HPDE6-E6E7 (cell line): Measurements from ENCODE around the gene PRDM16.

ENCODE experiments used
- DNase-seq: peaks from one replicate; pipeline ENCODE4 v3.0.0; 2011; ENCODE audit warnings: missing footprints; ENCODE audit errors: extremely low spot score

PRDM16 gene

GRCh38 chr1:3140437-3140836 is 71.4 kb downstream of the PRDM16 start:
- DNase-seq = no peak

DNA sequence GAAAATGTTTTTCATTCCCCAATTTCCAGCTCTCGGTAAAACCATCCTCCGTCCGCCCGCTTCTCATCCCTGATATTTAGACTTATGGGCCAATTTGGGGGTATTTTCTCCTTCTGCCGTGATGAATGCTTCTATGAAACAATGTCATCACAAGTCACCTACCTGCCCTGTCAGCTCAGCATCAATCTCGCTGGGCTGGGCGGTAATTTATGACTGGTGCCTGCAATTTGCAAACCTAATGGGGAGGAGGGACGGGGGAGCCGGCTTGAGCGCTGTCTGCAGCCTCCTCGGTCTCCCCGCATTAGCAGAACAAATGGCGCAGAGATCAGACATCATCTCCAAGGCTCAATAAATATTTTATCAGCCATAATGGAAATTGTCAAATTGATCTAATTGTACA is 72.1 kb downstream of the PRDM16 start:
- no peak for DNase-seq

DNA sequence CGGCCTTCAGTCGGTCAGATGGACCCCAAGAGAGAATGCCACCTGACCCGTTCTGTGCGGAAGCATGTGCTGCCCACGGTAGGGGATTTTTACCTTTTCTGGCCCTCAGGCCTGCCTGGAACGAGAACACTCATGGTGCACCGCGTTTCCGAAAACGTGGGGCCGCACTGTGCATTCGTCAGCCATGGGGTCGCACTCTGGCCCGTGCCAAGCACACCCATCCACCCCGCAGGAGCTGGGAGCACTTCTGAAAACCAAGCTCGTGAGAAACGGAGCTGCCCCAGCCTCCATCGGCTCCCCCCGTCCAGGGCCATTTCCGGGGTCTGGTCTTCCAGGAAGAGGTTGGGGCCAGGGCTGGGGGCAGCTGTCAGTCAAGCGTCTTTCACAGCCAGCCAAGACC is 72.8 kb downstream of the PRDM16 start:
- no peak for DNase-seq

GRCh38 chr1:3142236-3142635 is 73.2 kb downstream of the PRDM16 start:
- DNase-seq = no peak

- no peak for DNase-seq
These were observed 73.7 kb downstream of the PRDM16 start for GRCh38 chr1:3142751-3143150.

GRCh38 chr1:3145532-3146325 is 76.7 kb downstream of the PRDM16 start:
- no peak for DNase-seq

GRCh38 chr1:3146458-3146857 is 77.5 kb downstream of the PRDM16 start:
- DNase-seq = no peak

GRCh38 chr1:3146907-3147306 is 77.9 kb downstream of the PRDM16 start:
- no peak for DNase-seq

DNA sequence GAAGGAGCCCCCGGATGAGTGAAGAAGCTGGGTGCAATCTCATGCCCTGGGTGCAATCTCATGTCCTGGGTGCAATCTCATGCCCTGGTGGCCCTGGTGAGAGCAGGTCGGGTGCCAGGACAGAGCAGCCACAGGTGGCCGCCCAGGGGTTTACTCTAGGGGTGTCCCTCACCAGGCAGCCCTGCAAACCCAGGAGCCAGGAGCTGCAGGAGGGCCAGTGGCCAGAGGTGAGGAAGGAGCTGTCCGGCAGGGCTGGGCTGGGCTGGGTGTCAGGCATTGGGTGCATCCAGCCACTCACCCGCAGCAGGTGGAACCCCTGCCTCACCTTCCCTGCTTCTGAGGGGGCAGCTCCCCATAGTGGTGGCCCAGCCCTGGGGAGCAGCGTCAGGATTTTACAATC is 79.2 kb downstream of the PRDM16 start:
- DNase-seq = no peak

- DNase-seq = no peak
These were observed 80.3 kb downstream of the PRDM16 start for GRCh38 chr1:3149277-3149676.

DNA sequence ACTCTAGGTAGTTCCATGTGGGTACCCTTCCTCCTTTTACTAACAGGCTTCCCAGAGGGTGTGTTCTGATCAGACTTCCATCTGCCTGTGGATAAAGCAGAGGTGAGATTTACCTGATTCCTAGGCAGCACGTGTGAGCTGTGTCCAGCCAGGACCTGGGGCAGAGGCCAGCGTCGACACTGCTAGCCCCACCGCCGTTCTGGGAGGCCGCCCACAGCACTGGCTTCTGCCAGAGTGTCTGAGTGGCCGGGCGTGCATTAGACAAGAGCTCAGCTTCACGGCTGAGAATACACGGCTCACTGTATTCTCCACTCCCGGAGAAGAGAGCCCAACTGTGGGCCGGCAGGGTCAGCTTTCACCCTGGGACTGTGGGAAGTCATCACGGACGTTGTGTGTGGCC is 82.5 kb downstream of the PRDM16 start:
- no peak for DNase-seq

DNA sequence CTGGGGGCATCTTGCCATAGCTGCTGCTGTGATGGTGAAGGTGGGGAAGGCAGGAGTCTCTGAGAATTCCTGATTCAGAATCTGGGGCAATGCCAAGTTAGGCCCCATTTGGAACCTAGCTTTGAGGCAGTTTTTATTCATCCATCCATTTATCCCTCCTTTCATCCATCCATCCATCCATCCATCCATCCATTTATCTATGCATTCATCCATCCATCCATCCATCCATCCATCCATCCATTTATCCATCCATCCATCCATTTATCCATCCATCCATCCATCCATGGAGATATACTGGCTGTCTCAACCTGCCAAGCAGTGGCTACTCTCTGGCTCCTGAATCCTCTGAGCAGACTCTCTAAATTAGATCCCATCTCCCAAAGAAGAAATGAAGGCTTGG is 83.1 kb downstream of the PRDM16 start:
- DNase-seq = no peak

DNA sequence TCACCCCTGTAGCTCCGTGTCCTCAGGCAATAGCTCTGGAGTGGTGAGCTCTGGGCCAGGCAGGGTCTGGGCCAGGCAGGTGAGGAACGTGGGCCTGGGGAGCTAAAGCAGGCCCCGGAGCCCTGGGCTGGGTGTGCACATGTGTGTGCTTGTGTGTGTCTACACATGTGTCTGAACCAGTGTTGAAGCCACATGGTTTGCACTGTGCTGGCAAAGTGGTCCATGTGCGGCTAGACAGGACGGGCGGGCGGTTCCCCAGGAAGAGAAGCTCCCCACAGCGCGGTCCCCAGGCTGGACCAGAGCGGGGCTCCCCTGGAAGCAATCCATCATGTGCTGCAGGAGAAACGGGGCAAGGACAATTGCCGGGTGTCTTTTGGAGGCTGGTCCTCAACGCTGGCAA is 84.2 kb downstream of the PRDM16 start:
- DNase-seq = no peak

DNA sequence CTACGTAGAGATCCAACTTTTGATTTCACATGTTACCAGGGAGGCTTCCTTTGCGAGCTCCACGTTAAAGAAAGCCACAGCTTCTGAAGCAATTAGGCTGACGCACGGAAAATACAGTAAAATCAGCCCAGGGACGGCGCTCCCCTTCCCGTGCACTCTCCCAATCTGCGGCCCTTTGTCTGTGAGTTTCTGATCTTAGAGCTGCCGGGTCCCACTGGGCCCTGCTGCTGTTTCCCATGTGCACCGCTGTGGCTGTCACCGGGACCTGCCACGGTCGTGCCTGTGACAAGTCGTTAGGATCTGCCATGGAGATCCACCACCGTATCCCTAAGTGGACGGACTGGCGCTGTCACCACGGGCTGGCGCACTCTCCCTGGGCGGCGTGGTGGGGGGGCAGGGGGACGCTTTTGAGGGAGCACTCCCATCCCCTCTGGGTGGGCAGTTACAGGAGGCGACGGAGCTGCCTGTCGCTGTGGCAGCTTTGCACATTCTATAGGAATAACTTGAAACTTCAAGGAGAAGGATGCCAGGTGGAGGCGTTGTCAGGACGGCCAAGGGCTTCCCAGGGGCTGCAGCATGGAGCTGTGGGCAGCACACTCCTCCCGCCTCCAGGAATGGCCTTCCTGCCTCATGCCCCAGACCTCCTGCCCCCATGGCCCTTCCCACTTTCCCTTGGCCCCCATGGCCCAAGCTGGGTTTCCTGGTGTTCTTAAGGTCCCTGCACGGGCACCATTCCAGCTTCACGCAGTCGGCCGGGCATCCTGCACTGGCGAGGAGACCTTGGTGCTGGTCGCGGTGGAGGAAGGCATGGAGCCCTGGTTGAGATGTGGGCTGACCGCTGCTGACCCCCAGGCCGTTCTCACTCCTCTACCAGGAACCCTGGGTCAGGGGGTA is 85.1 kb downstream of the PRDM16 start:
- DNase-seq = no peak

GRCh38 chr1:3155056-3155925 is 86.3 kb downstream of the PRDM16 start:
- no peak for DNase-seq

DNA sequence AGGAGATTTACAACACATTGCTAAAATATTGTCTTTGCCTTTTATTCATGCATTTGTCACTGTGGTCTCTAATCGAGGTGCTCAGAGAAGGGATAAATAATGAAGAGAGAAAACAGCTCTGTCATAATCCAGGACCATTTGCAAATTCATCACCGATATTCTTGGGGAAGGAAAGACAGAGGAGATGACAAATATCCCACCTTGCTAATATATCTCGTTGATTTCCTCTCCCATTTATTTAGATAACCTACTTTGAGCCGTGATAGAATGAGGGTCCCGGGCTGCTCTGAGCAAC is 86.9 kb downstream of the PRDM16 start:
- no peak for DNase-seq

DNA sequence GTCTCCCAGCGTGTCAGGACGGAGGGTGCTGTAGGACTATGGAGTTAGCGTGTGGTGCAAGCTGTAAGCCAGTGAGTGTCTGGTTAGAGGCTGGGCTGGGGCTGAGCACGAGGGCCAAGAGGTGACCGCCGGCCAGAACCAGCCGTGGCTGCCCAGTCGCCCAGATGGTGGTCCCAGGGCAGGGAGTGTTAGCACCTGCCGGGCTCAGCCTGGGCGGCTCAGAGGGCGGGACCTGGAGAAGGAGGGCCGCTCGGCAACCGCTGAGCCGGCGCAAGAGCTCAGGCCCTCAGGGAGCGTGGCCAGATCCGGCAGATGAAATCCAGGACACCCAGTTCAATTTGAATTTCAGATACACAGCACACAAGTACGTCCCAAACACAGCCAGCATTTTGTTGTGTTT is 87.9 kb downstream of the PRDM16 start:
- no peak for DNase-seq

DNA sequence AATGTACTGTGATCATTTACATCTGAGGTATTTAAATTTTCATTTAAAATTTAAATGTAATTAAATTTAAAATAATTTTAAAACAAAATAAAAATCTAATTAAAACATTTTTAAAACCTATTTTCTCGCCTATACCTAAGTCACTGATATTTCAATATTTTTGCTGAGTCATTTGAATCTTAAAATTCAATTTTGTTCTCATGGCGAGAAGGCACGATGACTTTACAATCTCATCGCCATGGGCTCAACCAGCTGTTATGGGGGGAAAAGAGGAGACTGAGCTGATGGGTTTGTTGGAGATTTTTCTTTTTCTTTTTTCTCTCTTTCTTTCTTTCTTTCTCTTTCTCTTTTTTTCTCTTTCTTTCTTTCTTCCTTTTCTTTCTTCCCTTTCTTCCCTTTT is 89.3 kb downstream of the PRDM16 start:
- DNase-seq = no peak

DNA sequence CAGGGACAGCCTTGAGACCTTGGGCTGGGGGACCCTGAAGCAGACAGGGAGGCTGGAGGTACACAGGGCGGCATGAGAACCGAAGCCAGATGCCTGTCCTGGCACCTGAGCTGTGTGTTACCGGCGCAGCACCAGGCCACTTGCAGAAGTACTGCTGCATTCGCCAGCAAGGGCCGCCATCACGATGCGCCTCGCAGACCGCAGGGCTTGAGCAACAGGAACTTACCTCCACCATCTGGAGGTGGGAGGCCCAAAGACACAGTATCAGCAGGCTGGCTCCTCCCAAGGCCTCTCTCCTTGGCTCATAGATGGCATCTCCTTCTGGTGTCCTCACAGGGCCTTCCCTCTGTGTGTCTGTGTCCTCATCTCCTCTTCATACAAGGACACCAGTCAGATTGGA is 90.1 kb downstream of the PRDM16 start:
- DNase-seq = no peak

- DNase-seq = no peak
These were observed 91.0 kb downstream of the PRDM16 start for GRCh38 chr1:3159996-3160395.

DNA sequence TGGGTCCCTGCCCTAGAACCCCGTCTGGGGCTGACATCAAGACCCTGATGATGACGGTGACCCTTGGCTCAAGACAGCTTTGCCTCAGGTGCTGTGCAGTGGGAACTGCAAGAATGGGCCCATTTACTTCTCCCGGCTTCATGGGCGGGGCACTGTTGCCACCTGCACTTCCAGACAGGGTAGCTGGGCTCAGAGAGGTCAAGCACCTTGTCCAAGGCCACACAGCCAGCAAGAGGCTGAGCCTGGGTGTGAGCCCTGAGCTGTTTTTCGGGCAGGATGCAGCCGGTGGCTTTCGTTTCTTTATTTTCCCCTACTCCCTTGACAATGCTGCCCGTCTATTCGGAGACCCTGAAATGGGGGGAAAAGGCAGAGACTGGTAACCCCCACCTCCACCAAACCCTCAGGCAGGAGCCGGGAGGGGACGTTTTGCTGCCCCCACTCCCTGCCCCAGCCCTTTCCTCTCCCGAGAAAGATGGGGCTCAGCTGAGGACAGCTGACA is 91.7 kb downstream of the PRDM16 start:
- no peak for DNase-seq

- DNase-seq = no peak
These were observed 92.3 kb downstream of the PRDM16 start for GRCh38 chr1:3161176-3161840.
